ENCODE data around the gene CHRNE.
"Not testable (repeated sequence)": the region's sequence is repeated elsewhere in the genome, so short reads cannot be mapped to it uniquely, and the experiment has no call there.

CHRNE gene

GRCh38 chr17:4939796-4940554, 37.1 kb upstream of the CHRNE start, which contains the start of the genes RNF167 and SLC25A11:
RNF167 (plus strand) TSS chr17:4940268; CDS start chr17:4940910, 642 bp downstream.
SLC25A11 (minus strand) TSS chr17:4940046; CDS start chr17:4939910, 136 bp downstream.
- DNase-seq (ENCODE audit: low read depth) = peak; percentile 91

GRCh38 chr17:4939546-4939795, 36.6 kb upstream of the CHRNE start:
- peak; percentile 9 for DNase-seq (ENCODE audit: low read depth)

- no peak for DNase-seq (ENCODE audit: low read depth)
These were observed 36.0 kb upstream of the CHRNE start for GRCh38 chr17:4938688-4939545.

- no peak for DNase-seq (ENCODE audit: low read depth)
These were observed 35.2 kb upstream of the CHRNE start for GRCh38 chr17:4938069-4938491.

- no peak for DNase-seq (ENCODE audit: low read depth)
These were observed 34.7 kb upstream of the CHRNE start for GRCh38 chr17:4937553-4937952.

GRCh38 chr17:4936436-4936835, 33.5 kb upstream of the CHRNE start:
- no peak for DNase-seq (ENCODE audit: low read depth)

GRCh38 chr17:4935650-4936049, 32.8 kb upstream of the CHRNE start:
- no peak for DNase-seq (ENCODE audit: low read depth)

GRCh38 chr17:4934173-4934979, 31.5 kb upstream of the CHRNE start:
- no peak for DNase-seq (ENCODE audit: low read depth)

- no peak for DNase-seq (ENCODE audit: low read depth)
These were observed 30.7 kb upstream of the CHRNE start for GRCh38 chr17:4933646-4934045.

GRCh38 chr17:4932756-4933155, 29.9 kb upstream of the CHRNE start:
- no peak for DNase-seq (ENCODE audit: low read depth)

- DNase-seq (ENCODE audit: low read depth) = no peak
These were observed 29.1 kb upstream of the CHRNE start, which contains the start of gene GP1BA for GRCh38 chr17:4931963-4932362. GP1BA (plus strand) TSS chr17:4932277; CDS start chr17:4932605, 328 bp downstream.

GRCh38 chr17:4928881-4929280, 26.0 kb upstream of the CHRNE start:
- DNase-seq (ENCODE audit: low read depth) = no peak

- not testable (repeated sequence) for DNase-seq (ENCODE audit: low read depth)
These were observed 23.9 kb upstream of the CHRNE start for GRCh38 chr17:4926577-4927335.

- no peak for DNase-seq (ENCODE audit: low read depth)
These were observed 18.4 kb upstream of the CHRNE start for GRCh38 chr17:4921320-4921719.

GRCh38 chr17:4920351-4921048, 17.6 kb upstream of the CHRNE start:
- DNase-seq (ENCODE audit: low read depth) = no peak

- DNase-seq (ENCODE audit: low read depth) = no peak
These were observed 16.7 kb upstream of the CHRNE start for GRCh38 chr17:4919511-4920047.

- not testable (repeated sequence) for DNase-seq (ENCODE audit: low read depth)
These were observed 11.7 kb upstream of the CHRNE start for GRCh38 chr17:4914551-4914950.

GRCh38 chr17:4913994-4914393, 11.1 kb upstream of the CHRNE start:
- no peak for DNase-seq (ENCODE audit: low read depth)

GRCh38 chr17:4908711-4909496, 6.0 kb upstream of the CHRNE start:
- peak; percentile 54 for DNase-seq (ENCODE audit: low read depth)

GRCh38 chr17:4908301-4908700, 5.4 kb upstream of the CHRNE start:
- DNase-seq (ENCODE audit: low read depth) = no peak

Measured in activated gamma-delta T cell treated with anti-CD3 and anti-CD28 coated beads, Interleukin-2, amount 50 U/mL, for 16 hours (primary cell).